Calu3 (cell line): ENCODE data around the gene AOAH. TPM values are rescaled to one million over a fixed set of nuclear protein-coding genes. Genes with fewer than 3 reads are reported as not detected.

Experiments
- BruUV-seq: library from RNA; stranded (reverse); fragments of 400-500 nt; replicated peaks from 2 replicates; lab custom pipeline; 2021; lab: Mats Ljungman, UMichigan
- CTCF ChIA-PET: fragments of 300-600 bp; sonication (Branson Sonifier 250); formaldehyde crosslinking; loops from one replicate; lab custom pipeline; 2022; ENCODE audit warnings: antibody characterized with exemption; lab: Charles Lee
- DNase-seq: peaks from one replicate; pipeline ENCODE4 v3.0.0; 2022
- H3K27ac Mint-ChIP-seq: one replicate; pipeline ENCODE4 v1.8.0; 2022; ENCODE audit warnings: mixed read lengths; ENCODE audit not compliant: unreplicated experiment
- H3K27me3 Mint-ChIP-seq: one replicate; pipeline ENCODE4 v1.8.0; 2022; ENCODE audit warnings: mixed read lengths; ENCODE audit not compliant: unreplicated experiment
- H3K36me3 Mint-ChIP-seq: one replicate; pipeline ENCODE4 v1.8.0; 2022; ENCODE audit warnings: mild to moderate bottlenecking, moderate library complexity, mixed read lengths; ENCODE audit not compliant: insufficient read depth, unreplicated experiment
- H3K4me1 Mint-ChIP-seq: one replicate; pipeline ENCODE4 v1.8.0; 2022; ENCODE audit warnings: mild to moderate bottlenecking, low read depth, mixed read lengths; ENCODE audit not compliant: unreplicated experiment
- H3K4me3 Mint-ChIP-seq: one replicate; pipeline ENCODE4 v1.8.0; 2022; ENCODE audit warnings: mild to moderate bottlenecking, low read depth, moderate library complexity, mixed read lengths; ENCODE audit not compliant: unreplicated experiment
- H3K9me3 Mint-ChIP-seq: one replicate; pipeline ENCODE4 v1.8.0; 2022; ENCODE audit warnings: low read depth, mixed read lengths; ENCODE audit not compliant: unreplicated experiment
- intact Hi-C: fragments of 100-400 bp; cut with micrococcal nuclease; formaldehyde crosslinking; loops from one replicate; pipeline ENCODE4 v1.10.0; 2022; ENCODE audit not compliant: unreplicated experiment
- total RNA-seq: library from RNA; stranded (reverse); gene quantifications from 2 replicates; pipeline ENCODE4 v1.2.3, GENCODE V29; 2022
- TF ChIP-seq, protein P1 (sequence below): fragments of 200-600 bp; IDR thresholded peaks from one replicate; pipeline ENCODE4 v1.8.0; 2022; ENCODE audit warnings: antibody characterized with exemption; ENCODE audit not compliant: unreplicated experiment

Gene AOAH
- total RNA-seq, 1 experiment from 2014 or later, result not detected

DNA sequence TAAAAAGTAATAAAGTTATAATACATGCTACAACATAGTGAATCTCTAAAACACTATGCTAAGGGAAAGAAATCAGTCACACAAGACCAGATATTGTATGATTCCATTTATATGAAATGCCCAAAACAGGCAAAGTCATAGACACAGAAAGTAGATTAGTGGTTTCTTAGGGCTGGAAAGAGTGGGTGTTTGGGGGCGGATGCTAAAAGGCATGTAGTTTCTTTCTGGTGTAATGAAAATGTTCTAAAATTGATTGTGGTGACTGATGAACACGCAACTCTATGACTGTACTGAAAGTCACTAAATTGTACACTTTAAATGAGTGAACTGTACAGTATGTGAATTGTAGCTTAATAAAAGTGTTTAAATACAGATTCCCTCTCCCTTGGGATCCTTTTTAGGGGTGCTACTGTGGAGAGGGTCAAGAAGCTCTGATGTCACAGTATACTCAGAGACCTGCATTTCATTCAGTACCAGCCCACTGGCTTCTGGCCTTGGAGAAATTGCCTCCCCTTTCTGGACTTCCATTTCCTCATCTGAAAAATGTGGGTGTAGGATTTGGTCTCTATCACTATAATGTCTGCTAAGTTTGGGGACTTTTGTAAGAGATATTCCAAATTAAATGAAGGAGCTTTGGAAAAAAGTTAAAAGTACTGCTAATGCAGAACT lies 46.4 kb downstream of the AOAH start:
- H3K27me3 Mint-ChIP-seq, result no peaks in the 10 kb centered on the region
- intact Hi-C loops, result no loop called here

DNA sequence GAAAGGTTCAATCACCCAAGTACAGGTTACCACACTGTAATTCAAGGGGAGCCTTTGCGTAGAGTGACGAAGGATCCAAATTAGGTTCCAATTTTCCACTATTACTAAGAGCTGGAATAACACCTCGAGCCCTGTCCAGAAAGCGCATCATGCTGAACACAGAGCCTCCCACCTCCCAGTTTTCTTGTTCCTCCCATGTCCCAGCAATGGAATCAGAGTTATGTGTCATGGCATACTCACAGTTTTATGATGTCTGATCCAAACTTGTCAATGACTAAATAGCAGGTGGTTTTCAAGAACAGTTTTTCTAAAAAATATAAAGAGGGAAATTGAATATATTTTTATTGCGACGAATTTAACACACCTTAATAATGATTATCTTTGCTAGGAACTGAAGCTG lies 50.6 kb downstream of the AOAH start:
- H3K27ac Mint-ChIP-seq, result no peak overlapping the region
- DNase-seq, result no peak

More for the DNA sequence above, 46.4 kb downstream of the AOAH start:
- no peak for DNase-seq
- no TSS peak for BruUV-seq
- H3K4me1 Mint-ChIP-seq, result no peaks in the 10 kb centered on the region
- H3K9me3 Mint-ChIP-seq, result no peaks in the 10 kb centered on the region
- no peak overlapping the region for H3K27ac Mint-ChIP-seq
- TF ChIP-seq, protein P1, sequence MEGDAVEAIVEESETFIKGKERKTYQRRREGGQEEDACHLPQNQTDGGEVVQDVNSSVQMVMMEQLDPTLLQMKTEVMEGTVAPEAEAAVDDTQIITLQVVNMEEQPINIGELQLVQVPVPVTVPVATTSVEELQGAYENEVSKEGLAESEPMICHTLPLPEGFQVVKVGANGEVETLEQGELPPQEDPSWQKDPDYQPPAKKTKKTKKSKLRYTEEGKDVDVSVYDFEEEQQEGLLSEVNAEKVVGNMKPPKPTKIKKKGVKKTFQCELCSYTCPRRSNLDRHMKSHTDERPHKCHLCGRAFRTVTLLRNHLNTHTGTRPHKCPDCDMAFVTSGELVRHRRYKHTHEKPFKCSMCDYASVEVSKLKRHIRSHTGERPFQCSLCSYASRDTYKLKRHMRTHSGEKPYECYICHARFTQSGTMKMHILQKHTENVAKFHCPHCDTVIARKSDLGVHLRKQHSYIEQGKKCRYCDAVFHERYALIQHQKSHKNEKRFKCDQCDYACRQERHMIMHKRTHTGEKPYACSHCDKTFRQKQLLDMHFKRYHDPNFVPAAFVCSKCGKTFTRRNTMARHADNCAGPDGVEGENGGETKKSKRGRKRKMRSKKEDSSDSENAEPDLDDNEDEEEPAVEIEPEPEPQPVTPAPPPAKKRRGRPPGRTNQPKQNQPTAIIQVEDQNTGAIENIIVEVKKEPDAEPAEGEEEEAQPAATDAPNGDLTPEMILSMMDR, result no peak
- H3K4me3 Mint-ChIP-seq, result no peak overlapping the region
- no peaks in the 10 kb centered on the region for H3K36me3 Mint-ChIP-seq
- CTCF ChIA-PET, result interaction anchor here (2.0 kb wide), 1 partner anchor 190 kb away, joined by 6 read pairs; no protein-coding TSS in a partner anchor

DNA sequence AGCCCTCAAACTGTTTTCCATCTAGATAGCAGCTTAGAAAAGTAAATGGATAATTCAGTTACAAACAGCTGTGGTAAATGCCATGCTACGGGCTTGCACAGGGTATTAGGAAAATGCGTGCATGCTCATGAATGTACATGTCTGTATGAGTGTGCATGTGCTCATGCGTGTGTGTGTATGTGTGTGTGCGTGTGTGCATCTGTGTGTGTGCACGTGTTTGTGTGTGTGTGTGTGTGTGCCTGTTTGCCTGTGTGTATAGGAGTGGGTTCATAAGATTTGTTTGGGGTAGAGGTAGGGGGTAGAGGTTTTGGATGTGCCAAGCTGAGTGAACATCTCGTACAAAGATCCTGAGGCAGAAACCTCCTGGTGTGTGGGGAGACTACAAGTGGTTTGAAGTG lies 52.9 kb downstream of the AOAH start:
- BruUV-seq, result no TSS peak
- Mint-ChIP-seq H3K27ac (no peak overlapping the region), H3K4me1 (peaks cover 26% of the 10 kb centered on the region), H3K27me3 (no peaks in the 10 kb centered on the region), H3K9me3 (no peaks in the 10 kb centered on the region), H3K4me3 (no peak overlapping the region), H3K36me3 (no peaks in the 10 kb centered on the region)
- no peak for DNase-seq
- TF ChIP-seq, protein P1, result no peak
- intact Hi-C loops, result loop anchor here (1.0 to 5.0 kb wide), 2 partner anchors 184 to 511 kb away; no protein-coding TSS in a partner anchor
- CTCF ChIA-PET, result interaction anchor here (0.8 to 4.1 kb wide), 16 partner anchors 13 to 529 kb away, joined by 3 to 31 read pairs (median 4); no protein-coding TSS in a partner anchor

More for the DNA sequence above, 50.6 kb downstream of the AOAH start:
- Mint-ChIP-seq H3K4me3 (no peak overlapping the region), H3K27me3 (no peaks in the 10 kb centered on the region), H3K9me3 (no peaks in the 10 kb centered on the region), H3K4me1 (peaks cover 8% of the 10 kb centered on the region), H3K36me3 (no peaks in the 10 kb centered on the region)
- TF ChIP-seq, protein P1, result no peak
- intact Hi-C loops, result loop anchor here (5.0 kb wide), 1 partner anchor 509 kb away; no protein-coding TSS in a partner anchor
- BruUV-seq, result no TSS peak
- CTCF ChIA-PET, result no interaction called here

DNA sequence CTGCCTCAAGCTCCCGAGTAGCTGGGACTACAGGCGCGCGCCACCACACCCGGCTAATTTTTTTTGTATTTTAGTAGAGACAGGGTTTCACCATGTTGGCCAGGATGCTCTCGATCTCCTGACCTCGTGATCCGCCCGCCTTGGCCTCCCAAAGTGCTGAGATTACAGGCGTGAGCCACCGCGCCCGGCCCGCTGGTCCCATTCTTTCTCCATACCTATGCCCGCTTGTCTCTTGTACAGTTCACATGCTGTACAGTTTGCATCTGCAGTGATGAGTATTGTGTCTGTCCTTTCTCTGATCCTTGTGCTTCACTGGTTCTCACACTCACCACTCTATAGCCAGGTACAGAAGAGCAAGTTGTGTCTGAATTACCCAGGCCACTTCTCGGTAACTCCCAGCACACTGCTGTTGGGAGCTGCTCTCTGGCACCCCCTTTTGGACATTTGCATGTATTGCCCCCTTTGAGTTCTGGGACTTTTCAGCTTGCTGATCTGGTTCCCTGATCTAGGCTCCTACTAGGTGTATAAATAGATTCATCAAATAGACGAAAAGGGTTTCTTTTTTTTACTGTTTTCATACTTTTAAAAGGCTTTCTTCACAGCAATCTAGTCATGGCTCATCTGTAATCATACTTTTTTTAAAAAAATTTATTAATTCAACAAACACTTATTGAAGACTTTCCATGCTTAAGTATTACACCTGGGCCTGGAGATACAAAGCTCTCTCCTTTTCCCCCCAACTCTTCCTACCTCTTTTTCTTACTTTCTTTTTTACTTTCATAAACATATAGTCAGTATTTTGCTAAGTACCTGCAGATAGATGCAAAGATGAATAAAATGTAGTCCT lies 53.5 kb downstream of the AOAH start:
- H3K27ac Mint-ChIP-seq, result no peak overlapping the region
- no peaks in the 10 kb centered on the region for H3K36me3 Mint-ChIP-seq
- CTCF ChIA-PET, result interaction anchor here (0.6 to 4.1 kb wide), 19 partner anchors 8 to 693 kb away, joined by 3 to 31 read pairs (median 4); no protein-coding TSS in a partner anchor
- no peaks in the 10 kb centered on the region for H3K27me3 Mint-ChIP-seq
- BruUV-seq, result no TSS peak
- no peaks in the 10 kb centered on the region for H3K9me3 Mint-ChIP-seq
- TF ChIP-seq, protein P1, result peak; percentile 94
- intact Hi-C loops, result loop anchor here (1.0 to 5.0 kb wide), 3 partner anchors 184 to 511 kb away; no protein-coding TSS in a partner anchor
- peaks cover 26% of the 10 kb centered on the region for H3K4me1 Mint-ChIP-seq
- peak; percentile 83 for DNase-seq
- no peak overlapping the region for H3K4me3 Mint-ChIP-seq
